GM12878 (cell line): Measurements from ENCODE around the gene AURKAIP1.

Source experiments
- BCL11A ChIP-seq: IDR thresholded peaks from 2 replicates; pipeline ENCODE4 v1.6.1; 2011; ENCODE audit warnings: low read depth, low read length
- FOXM1 ChIP-seq: IDR thresholded peaks from 2 replicates; pipeline ENCODE4 v1.6.1; 2012; ENCODE audit warnings: low read depth, mild to moderate bottlenecking, inconsistent platforms, low read length, moderate library complexity
- JUND ChIP-seq: IDR thresholded peaks from 2 replicates; pipeline ENCODE4 v1.6.1; 2012; ENCODE audit warnings: low read depth, mild to moderate bottlenecking, low read length, improper control_type of control experiment, moderate library complexity
- NFYB ChIP-seq: IDR thresholded peaks from 2 replicates; pipeline ENCODE4 v1.6.1; 2011; ENCODE audit warnings: low read depth, mild to moderate bottlenecking, low read length, improper control_type of control experiment, moderate library complexity; ENCODE audit not compliant: insufficient read depth
- SMC3 ChIP-seq: IDR thresholded peaks from 2 replicates; pipeline ENCODE4 v1.6.1; 2011; ENCODE audit warnings: low read length, improper control_type of control experiment, borderline replicate concordance
- ZNF24 ChIP-seq: fragments of 450-650 bp; IDR thresholded peaks from 2 replicates; pipeline ENCODE4 v1.6.1; 2017; ENCODE audit warnings: antibody characterized with exemption, mild to moderate bottlenecking
- TF ChIP-seq, protein P1 (sequence below), 3 experiments: IDR thresholded peaks in 2 of 3; conservative IDR thresholded peaks in 1 of 3; 2 replicates each; pipeline ENCODE4 v1.5.1; 2011; ENCODE audit warnings: low read depth in 3 of 3, low read length in 3 of 3, mild to moderate bottlenecking in 3 of 3, control low read depth in 2 of 3, moderate library complexity in 2 of 3, inconsistent platforms in 1 of 3, mixed read lengths in 1 of 3; ENCODE audit not compliant: control insufficient read depth in 2 of 3, insufficient read depth in 1 of 3; ENCODE audit errors: extremely low read depth in 1 of 3

- no peak for TF ChIP-seq SMC3
- no peak for TF ChIP-seq JUND
- no peak for TF ChIP-seq NFYB
- no peak for TF ChIP-seq BCL11A
- TF ChIP-seq, protein P1, sequence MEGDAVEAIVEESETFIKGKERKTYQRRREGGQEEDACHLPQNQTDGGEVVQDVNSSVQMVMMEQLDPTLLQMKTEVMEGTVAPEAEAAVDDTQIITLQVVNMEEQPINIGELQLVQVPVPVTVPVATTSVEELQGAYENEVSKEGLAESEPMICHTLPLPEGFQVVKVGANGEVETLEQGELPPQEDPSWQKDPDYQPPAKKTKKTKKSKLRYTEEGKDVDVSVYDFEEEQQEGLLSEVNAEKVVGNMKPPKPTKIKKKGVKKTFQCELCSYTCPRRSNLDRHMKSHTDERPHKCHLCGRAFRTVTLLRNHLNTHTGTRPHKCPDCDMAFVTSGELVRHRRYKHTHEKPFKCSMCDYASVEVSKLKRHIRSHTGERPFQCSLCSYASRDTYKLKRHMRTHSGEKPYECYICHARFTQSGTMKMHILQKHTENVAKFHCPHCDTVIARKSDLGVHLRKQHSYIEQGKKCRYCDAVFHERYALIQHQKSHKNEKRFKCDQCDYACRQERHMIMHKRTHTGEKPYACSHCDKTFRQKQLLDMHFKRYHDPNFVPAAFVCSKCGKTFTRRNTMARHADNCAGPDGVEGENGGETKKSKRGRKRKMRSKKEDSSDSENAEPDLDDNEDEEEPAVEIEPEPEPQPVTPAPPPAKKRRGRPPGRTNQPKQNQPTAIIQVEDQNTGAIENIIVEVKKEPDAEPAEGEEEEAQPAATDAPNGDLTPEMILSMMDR (IDR thresholded peaks at IDR 0.05 in 2 of 3, conservative IDR thresholded peaks at IDR 0.05 in 1 of 3; ENCODE audit: control insufficient read depth in 2 of 3, extremely low read depth in 1 of 3, insufficient read depth in 1 of 3, low read depth in 3 of 3, low read length in 3 of 3), result no peak
- TF ChIP-seq FOXM1, result no peak
- TF ChIP-seq ZNF24, result no peak
Measured at GRCh38 chr1:1393014-1393413, 18.0 kb upstream of the AURKAIP1 start.
